ENCODE results near the gene MAPT.

DNA sequence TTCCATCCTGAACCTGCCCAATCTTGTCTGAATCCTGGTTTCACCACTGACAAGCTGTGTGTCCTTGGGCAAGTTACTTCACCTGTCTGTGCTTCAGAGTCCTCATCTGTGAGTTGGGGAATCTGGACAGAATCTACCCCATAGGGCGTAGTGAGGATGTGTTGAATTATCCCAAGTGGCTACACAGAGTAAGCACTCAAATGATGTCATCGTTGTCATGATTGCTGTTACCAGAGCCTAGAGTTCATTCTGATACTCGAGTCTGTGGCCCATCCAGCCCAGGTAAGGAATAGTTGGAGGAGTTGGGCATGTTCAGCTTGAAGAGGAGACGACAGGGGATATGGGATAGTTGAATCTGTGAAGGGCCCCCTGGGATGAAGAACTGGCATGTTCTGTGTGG lies 45.9 kb downstream of the MAPT start:
- TF ChIP-seq, protein P1, sequence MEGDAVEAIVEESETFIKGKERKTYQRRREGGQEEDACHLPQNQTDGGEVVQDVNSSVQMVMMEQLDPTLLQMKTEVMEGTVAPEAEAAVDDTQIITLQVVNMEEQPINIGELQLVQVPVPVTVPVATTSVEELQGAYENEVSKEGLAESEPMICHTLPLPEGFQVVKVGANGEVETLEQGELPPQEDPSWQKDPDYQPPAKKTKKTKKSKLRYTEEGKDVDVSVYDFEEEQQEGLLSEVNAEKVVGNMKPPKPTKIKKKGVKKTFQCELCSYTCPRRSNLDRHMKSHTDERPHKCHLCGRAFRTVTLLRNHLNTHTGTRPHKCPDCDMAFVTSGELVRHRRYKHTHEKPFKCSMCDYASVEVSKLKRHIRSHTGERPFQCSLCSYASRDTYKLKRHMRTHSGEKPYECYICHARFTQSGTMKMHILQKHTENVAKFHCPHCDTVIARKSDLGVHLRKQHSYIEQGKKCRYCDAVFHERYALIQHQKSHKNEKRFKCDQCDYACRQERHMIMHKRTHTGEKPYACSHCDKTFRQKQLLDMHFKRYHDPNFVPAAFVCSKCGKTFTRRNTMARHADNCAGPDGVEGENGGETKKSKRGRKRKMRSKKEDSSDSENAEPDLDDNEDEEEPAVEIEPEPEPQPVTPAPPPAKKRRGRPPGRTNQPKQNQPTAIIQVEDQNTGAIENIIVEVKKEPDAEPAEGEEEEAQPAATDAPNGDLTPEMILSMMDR (IDR thresholded peaks at IDR 0.05) = no peak
- TF ChIP-seq POLR2A (IDR thresholded peaks at IDR 0.05) = no peak
- TF ChIP-seq EP300 (IDR thresholded peaks at IDR 0.05) = no peak
- no peak for TF ChIP-seq POLR2AphosphoS5 (IDR thresholded peaks at IDR 0.05)
